Measurements from ENCODE around the gene ZRANB3.
A peak's percentile ranks its signal among the peaks of the same experiment; 100 is the strongest.
"Not testable (repeated sequence)": the region's sequence is repeated elsewhere in the genome, so short reads cannot be mapped to it uniquely, and the experiment has no call there.

The ZRANB3 gene

DNA sequence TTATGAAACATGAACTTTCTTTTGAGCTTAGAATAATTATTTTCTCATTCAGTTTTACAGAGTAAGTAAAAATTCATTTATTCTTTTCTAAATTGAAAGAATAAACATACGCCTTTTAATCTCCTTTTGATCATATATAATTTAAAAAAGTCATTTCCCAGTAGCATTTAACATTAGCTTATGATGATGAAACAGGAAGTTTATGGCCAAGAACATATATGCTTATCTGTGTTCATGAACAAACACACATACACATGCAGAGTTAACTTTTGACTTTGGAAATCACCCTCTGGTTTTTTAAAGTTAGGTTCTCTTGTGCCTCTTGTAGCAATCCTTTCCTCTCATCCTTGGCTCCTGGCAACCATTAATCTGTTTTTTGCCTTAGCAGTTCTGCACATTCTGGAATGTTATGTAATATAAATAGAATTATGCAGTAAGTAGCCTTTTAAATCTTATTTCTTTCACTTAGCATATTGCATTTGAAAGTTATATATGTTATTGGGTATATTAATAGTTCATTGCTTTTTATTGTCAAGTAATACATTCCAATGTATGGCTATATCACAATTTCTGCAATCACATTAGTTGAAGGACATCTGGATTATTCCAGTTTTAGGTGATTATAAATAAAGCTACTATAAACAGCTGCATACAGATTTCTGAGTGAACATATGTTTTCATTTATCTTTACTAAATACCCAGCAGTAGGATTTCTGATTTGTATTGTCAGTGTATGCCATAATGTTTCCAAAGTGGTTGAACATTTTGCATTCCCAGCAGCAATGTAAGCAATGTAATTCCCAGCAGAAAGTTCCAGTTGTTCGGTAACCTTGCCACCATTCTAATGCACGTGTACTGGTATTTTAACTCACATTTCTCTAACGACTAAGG is 210.3 kb downstream of the ZRANB3 start:
- DNase-seq (ENCODE audit: low spot score), result no peak

DNA sequence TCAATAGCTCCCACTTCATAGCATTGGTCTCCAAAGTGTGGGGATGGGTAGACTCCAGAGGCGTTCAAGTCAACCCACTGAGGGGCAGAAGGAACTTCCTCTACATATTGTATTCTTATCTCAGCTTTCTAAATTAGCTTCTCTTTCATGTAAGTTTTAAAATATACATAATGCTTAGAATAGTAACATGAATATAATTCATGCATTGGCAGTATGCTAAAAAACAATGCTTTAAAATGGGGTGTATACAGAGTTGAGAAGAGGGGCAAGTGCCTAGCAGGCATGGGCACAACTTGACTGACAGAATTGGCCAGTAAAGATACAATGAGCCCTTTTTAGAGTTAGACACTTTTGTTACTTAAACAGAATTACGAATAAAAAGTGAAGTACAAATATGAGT is 212.2 kb downstream of the ZRANB3 start:
- DNase-seq (ENCODE audit: low spot score), result no peak

DNA sequence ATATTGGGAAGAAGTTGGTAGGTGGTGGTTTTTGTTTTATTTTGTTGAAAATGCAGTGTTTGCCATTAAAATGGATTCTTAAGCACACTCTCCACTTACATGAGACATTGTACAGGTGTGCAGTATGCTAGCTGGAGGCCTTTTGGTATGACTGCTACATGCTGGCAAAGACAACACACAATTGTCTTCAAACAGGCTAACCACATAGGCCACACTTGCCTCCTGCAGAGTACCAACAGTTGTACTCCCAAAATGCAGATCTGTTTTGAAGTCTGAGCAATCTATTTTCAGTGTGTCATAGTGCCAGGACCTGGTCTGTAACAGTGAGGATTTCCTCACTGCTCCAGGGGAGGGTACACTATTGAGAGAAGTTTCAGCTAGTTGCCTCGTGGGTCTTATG is 213.6 kb downstream of the ZRANB3 start:
- no peak for DNase-seq (ENCODE audit: low spot score)

DNA sequence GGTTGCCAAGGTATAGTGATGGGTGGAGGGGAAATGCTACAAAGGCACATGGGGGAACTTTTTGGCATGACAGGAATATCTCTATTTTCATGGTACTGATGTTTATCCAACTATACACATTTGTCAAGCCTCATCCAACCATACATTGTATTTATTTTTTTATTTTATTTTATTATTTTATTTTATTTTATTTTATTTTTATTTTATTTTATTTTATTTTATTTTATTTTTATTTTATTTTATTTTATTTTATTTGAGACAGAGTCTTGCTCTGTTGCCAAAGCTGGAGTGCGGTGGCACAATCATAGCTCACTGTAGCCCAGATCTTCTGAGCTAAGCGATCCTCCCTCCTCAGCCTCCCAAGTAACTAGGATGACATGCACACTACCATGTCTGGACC is 219.1 kb downstream of the ZRANB3 start:
- DNase-seq (ENCODE audit: low spot score), result no peak

DNA sequence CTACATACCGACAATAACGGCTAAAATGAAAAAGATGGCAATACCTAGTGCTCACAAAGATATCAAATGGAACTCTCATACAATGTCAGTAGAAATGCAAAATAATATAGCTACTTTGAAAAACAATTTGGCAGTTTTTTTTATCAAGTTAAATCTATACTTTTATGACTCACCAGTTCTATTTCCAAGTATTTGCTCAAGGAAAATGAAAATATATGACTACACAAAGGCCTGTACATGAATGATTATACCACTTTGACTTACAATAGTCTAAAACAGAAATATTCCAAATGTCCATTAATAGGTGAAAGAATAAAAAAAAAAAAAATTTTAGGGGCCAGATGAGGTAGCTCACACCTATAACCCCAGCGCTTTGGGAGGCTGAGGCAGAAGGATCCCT is 219.8 kb downstream of the ZRANB3 start:
- no peak for DNase-seq (ENCODE audit: low spot score)

DNA sequence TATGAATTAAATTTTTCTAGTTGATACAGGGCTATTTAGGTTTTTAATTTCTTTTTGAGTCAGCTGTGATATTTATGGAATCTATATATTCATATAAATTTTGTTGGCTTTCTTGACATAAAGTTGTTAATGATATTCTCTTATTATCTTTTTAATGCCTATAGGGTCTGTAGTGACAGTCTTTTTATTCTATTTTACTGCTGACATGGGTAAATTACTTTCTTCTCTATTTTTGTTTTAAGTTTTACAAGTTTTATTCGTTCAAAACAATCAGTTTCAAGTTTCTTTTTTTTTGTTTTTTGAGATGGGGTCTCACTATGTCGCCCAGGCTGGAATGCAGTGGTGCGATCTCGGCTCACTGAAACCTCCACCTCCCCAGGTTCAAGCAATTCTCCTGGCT is 226.3 kb downstream of the ZRANB3 start:
- DNase-seq (ENCODE audit: low spot score), result no peak

DNA sequence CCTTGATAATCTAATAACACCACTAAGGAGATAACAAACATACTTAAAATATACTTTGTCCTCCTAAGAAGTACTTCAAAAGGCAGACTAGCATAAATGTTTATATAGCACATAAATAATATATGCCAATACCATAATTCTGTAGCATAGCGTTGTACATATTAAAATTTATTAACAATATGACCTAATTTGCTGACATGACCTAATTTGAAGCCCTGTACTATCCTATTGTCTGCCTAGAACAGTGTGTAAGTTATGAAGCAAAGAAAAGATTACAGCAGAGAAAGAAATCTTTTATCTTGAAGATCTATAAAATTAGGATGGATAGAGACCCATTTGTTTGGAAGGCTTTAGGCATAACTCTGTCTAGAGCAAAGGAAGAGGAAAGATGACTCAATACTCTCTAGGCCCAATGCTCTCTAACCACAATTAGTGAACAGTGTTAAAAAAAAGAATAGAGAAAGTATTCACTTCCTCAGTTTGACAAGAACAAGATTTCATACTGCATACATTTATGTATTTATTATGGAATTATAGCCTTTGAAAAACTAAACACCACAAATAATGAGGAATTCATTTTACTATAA is 231.3 kb downstream of the ZRANB3 start:
- no peak for DNase-seq (ENCODE audit: low spot score)

DNA sequence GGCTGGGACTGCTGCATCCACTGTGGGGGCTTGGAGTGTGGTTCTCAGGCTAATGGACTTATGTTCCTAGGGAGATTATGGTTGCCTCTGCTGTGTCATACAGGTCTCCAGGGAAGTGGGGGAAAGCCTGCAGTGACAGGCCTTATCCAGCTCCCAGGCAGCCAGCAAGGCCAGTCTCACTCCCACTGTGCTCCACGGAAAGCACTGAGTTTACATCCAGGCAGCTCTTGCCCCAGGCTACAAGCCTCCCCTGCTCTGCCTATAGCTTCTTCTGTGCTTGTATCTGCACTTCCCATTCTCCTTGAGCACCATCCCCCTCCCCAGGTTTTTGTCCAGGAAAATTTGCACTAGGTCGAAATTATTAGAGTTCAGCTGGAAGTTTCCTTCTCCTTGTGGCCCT is 231.9 kb downstream of the ZRANB3 start:
- no peak for DNase-seq (ENCODE audit: low spot score)

DNA sequence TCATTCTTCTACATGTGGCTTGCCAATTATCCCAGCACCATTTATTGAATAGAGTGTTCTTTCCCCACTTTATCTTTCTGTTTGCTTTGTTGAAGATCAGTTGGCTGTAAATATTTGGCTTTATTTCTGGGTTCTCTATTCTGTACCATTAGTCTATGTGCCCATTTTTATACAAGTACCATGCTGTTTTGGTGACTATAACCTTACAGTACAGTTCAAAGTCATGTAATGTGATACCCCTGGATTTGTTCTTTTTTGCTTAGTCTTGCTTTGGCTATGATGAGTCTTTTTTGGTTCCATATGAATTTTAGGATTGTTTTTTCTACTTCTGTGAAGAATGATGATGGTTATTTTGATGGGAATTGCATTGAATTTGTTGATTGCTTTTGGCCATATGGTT is 243.9 kb downstream of the ZRANB3 start:
- not testable (repeated sequence) for DNase-seq (ENCODE audit: low spot score)

DNA sequence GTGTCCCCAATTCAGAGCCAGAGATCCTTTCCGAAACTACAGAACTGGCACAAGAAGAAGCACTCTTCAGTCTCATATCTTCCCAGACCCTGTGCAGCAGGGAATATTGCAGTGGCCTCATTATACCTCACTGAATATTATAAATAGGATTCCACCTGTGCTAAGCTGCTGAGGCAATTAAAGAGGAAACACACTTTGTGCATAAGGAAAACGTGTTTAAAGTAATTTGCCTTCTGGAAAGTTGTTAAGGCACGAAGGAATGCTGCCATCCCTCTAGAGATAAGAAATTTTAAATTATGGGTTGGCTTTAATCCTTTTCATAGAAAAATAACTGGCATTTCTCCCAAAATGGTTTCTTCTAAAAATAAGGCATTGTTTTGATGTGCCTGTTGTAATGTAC is 245.6 kb downstream of the ZRANB3 start:
- no peak for DNase-seq (ENCODE audit: low spot score)

DNA sequence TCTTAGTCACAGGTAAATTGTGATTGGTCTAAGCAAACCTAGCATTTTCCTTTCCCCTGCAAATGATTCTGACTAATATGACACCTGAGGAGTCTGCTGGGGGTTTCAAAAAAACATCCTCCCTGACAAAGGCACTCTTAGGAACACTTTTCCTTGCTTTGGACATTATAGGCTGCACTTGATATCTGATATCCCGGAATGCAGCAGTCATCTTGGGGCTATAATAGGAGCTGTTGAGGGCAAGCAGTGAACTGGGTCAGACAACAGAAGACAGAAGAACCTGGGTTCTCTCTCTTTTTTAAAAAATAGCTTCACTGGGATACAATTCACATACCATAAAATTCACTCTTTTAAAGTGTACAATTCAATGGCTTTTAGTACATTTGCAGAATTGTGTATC is 249.6 kb downstream of the ZRANB3 start:
- no peak for DNase-seq (ENCODE audit: low spot score)

DNA sequence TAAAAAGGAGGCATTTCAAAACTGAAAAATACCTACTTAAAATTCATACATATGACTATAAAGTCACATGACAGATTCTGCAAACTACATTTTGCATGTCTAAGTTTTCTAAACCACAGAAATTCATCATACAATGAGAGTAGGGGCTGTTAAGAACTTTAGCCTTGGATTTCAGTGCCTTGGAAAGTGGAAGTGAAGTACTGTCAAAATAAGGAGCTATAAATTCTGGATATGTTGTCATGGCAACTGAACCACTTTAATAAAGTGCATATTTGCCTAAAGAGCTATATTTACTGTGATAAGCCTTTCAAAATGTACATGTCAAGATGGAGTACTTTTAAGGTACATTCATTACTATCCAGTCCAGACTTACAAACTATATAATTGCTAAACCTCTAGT is 251.8 kb downstream of the ZRANB3 start:
- DNase-seq (ENCODE audit: low spot score), result no peak

DNA sequence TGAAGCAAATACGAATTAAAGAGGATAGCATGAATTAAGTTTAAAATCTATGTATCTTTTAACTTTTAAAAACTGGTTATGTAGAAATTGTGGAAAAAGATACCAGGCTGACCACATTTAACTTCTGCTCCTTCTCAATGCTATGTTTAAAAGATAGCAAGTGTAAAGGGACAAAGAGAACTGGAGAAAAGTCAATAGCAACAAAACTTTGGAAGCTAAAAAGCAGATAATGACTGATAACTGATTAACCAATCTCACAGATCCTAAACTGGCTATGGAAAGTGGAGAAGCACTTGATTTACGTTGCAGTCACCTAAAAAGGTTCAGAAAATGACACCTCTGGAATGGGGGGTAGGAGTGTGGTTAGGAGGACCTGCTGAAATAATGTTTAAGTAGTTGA is 254.5 kb downstream of the ZRANB3 start:
- no peak for DNase-seq (ENCODE audit: low spot score)

DNA sequence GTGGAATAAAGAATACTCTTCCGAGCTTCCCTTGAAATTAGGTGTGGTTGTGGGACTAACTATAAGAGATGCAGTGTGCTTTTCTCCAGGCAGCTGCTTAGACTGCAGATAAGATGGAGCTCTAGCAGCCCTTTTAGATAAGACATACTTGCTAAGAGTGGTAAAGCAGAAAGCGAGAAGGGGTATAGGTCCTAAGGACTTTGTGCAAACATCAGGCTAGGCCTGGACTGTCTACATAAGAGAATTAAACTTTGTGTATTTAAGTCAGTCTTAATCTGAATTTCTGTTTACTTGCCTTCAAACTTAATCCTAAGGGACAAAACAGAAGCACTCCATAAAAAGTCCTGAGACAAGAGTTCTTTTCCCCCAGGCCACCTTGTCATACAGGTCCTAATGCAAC is 260.0 kb downstream of the ZRANB3 start:
- DNase-seq (ENCODE audit: low spot score), result no peak

DNA sequence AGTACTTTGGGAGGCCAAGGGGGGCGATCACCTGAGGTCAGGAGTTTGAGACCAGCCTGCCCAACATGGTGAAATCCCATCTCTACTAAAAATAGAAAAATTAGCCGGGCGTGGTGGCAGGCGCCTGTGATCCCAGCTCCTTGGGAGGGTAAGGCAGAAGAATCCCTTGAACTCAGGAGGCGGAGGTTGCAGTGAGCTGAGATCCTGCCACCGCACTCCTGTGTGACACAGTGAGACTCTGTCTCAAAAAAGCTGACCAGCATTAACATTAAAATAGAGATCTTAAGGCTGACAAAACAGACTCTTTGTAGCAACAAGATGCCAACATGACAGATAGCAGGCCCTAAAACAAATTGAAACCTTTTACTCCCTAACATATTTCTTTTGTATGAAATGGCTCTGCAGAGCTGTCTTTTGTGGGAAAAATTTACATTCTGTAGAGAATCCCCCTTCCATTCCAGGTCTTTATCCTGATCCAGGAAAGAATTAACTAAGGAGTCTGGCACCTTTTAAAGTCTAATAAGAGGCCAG is 265.0 kb downstream of the ZRANB3 start:
- DNase-seq (ENCODE audit: low spot score), result no peak

DNA sequence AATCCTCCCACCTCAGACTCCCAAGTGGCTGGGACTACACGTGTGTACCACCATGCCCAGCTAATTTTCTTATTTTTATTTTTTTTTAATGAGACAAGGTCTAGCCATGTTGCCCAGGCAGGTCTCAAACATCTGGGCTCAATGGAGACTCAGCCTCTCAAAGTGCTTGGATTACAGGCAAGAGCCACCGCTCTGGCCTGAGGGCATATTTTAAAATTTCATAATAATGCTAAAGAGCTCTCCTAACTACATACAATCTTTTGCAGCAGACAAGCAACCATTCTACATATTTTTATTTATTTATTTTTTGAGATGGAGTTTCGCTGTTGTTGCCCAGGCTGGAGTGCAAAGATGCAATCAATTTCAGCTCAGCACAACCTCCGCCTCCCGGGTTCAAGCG is 271.9 kb downstream of the ZRANB3 start:
- DNase-seq (ENCODE audit: low spot score), result no peak

DNA sequence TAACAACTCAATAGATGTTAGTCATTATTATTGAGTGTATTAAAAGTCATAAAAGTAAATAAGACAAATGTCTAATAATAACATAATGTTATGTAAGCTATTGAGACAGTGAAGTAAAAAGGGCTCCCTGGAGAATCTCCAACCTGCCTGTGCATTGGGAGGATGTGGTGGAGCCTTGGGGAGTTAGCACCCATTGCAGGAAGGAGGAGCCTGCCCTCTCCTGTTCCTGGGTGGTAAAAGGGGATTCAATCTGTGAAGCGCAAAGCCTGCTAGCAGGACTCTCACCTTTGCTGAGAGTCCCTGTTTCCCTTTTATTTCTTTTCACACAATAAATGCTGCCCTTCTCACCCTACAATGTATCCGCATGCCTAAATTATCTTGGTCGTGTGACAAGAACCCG is 272.8 kb downstream of the ZRANB3 start:
- DNase-seq (ENCODE audit: low spot score), result no peak

DNA sequence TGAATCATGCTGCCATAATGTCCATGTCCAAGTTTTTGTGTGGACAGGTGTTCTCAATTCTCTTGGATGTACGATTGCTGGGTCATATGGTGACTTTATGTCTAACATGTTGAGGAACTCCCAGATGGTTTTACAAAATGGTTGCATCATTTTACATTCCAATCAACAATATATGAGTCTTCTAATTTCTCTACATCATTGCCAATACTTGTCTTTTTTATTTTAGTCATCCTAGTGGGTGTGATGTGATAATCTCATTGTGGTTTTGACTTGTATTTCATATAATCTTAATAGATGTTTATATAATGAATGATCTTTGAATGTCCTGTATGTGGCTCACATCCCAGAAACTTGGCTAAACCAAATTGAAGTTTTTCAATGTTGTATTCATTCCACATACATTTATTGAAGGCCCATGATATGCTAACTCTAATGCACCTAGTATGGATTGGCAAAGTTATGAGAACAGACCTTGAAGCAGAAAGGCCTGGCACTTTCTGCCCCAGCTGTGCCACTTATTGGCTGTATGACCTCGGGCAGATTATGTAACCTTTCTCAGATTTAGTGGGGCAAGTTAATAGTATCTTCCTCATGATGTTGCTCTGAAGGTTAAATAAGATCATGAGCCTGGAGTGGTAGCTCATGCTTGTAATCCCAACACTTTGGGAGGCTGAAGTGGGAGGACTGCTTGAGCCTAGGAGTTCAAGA is 273.5 kb downstream of the ZRANB3 start:
- DNase-seq (ENCODE audit: low spot score), result no peak

DNA sequence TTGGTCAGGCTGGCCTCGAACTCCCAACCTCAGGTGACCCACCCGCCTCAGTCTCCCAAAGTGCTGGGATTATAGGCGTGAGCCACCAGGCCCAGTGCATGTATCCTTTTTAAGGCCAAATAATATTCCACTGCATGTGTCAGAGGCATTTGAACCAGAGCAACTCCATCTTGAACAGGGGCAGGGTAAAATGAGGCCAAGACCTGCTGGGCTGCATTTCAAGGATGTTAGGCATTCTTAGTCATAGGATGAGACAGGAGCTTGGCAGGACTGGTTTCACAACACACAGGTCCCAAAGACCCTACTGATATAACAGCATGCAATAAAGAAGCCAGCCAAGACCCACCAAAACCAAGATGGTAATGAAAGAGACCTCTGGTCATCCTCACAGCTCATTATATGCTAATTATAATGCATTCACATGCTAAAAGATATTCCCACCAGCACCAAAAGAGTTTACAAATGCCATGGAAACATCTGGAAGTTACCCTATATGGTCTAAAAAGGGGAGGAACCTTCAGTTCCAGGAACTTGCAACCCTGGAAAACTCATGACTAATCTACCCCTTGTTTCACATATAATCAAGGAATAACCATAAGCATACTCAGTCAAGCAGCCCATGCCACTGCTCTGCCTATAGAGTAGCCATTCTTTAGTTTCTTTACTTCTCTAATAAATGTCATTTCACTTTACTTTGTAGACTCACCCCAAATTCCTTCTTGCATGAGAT is 274.3 kb downstream of the ZRANB3 start:
- peak; percentile 10 for DNase-seq (ENCODE audit: low spot score)

DNA sequence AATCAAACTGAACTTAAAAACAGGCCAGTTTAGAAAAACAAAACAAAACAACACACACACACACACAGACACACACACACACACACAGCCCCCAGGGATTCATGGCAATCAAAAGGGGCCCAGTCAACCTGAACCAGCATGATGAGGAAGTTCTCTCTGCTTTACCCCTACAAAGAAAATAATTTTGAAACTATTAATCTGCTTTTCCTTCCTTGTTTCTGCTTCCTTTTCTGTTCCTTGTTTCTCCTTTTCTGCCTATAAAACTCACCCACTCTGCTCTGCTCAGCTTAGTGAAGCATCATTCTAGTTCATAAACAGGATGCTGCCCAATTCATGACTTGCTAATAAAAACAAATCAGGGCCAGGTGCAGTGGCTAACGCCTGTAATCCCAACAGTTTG is 275.8 kb downstream of the ZRANB3 start:
- no peak for DNase-seq (ENCODE audit: low spot score)

DNA sequence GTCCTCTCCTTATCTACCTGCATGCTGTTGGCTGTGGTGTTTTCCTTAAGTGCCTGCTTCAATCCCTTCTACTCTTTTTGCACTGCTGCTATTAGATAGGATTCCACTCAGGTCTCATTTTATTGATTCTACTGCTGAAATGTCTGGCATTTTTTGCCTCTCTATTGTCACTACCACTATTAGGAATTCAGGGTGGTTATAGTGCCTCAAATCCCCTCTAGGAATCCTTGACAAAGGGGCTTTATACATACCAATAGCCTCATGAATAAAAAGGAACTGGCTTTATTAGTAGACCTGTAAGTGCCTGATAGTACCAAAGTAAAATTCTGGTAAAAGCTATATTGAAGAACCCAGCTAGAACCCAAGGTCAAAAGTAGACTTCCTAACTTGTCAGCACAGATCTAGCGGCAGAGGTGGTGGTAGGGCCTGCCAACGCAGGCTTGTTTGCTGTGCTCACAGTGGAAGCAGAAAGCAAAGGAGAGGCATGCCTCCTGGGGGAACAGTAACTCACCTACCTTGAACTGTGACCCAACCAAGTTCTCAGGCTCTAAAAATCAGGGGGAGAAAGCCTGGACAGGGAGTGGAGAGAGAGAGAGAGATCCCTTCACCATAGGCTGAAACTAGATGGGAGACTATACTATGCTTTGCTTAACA is 278.1 kb downstream of the ZRANB3 start:
- no peak for DNase-seq (ENCODE audit: low spot score)

DNA sequence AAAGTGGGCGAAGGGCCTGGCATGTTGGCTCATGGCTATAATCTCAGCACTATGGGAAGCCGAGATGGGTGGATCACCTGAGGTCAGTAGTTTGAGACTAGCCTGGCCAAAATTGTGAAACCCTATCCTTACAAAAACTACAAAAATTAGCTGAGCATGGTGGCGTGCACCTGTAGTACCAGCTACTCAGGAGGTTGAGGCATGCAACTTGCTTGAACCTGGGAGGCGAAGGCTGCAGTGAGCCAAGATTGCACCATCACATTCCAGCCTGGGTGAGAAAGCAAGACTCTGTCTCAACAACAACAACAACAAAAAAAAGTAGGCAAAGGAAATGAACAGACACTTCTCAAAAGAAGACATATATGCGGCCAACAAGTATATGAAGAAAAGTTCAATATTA is 282.4 kb downstream of the ZRANB3 start:
- no peak for DNase-seq (ENCODE audit: low spot score)
